GM18508 (cell line): ENCODE measurements around the gene TSSK2.

Experiments used
- ATAC-seq: cut with Tn5 transposase; IDR thresholded peaks from one replicate; pipeline ENCODE4 v1.9.1; 2021; ENCODE audit warnings: moderate number of reproducible peaks; ENCODE audit not compliant: insufficient read depth, unreplicated experiment

The TSSK2 gene

GRCh38 chr22:19105867-19106802 lies 25.0 kb upstream of the TSSK2 start:
- no peak for ATAC-seq

- no peak for ATAC-seq
These were observed 24.0 kb upstream of the TSSK2 start for GRCh38 chr22:19106886-19107729.

- ATAC-seq = no peak
These were observed 23.4 kb upstream of the TSSK2 start for GRCh38 chr22:19107730-19108074.

- ATAC-seq = no peak
These were observed 22.3 kb upstream of the TSSK2 start for GRCh38 chr22:19108807-19109197.

- ATAC-seq = peak; percentile 68
These were observed 21.7 kb upstream of the TSSK2 start for GRCh38 chr22:19109198-19110063.

- ATAC-seq = no peak
These were observed 21.0 kb upstream of the TSSK2 start for GRCh38 chr22:19110064-19110458.

- ATAC-seq = no peak
These were observed 20.5 kb upstream of the TSSK2 start for GRCh38 chr22:19110646-19111045.

- no peak for ATAC-seq
These were observed 20.0 kb upstream of the TSSK2 start for GRCh38 chr22:19111140-19111539.

- ATAC-seq = no peak
These were observed 19.5 kb upstream of the TSSK2 start for GRCh38 chr22:19111584-19111983.

- no peak for ATAC-seq
These were observed 17.7 kb upstream of the TSSK2 start for GRCh38 chr22:19113429-19113828.

- no peak for ATAC-seq
These were observed 16.0 kb upstream of the TSSK2 start for GRCh38 chr22:19114984-19115552.

- ATAC-seq = no peak
These were observed 15.5 kb upstream of the TSSK2 start for GRCh38 chr22:19115628-19116027.

- ATAC-seq = no peak
These were observed 14.0 kb upstream of the TSSK2 start for GRCh38 chr22:19117111-19117512.

- ATAC-seq = peak; percentile 56
These were observed 12.7 kb upstream of the TSSK2 start for GRCh38 chr22:19118329-19118880.

GRCh38 chr22:19119949-19120348 lies 11.2 kb upstream of the TSSK2 start:
- no peak for ATAC-seq

GRCh38 chr22:19120829-19121630 lies 10.1 kb upstream of the TSSK2 start:
- no peak for ATAC-seq

- ATAC-seq = peak; percentile 2
These were observed 9.4 kb upstream of the TSSK2 start for GRCh38 chr22:19121631-19122142.

- peak; percentile 41 for ATAC-seq
These were observed 8.9 kb upstream of the TSSK2 start, which contains the start of gene DGCR2 for GRCh38 chr22:19122143-19122751. Gene DGCR2, minus strand, starts transcription at chr22:19122412. Its CDS starts 206 bp downstream, at chr22:19122206.
